Natural killer cell (primary cell): ENCODE data around the gene STARD8. TPM values are rescaled to one million over a fixed set of nuclear protein-coding genes. Genes with fewer than 3 reads are reported as not detected.

Experiments
- ATAC-seq, 3 donors: fragments of 150-1000 bp in 2 of 3; fragments of 200-7000 bp in 1 of 3; cut with Tn5 transposase; 1 replicate in 1 of 3; 2 replicates in 2 of 3; pipeline ENCODE4 v1.10.0; 2021; ENCODE audit warnings: mild to moderate bottlenecking in 2 of 3, moderate library complexity in 2 of 3
- DNase-seq, 2 donors: peaks; one replicate each; pipeline versions ENCODE4 v3.0.0 to v3.0.0-alpha.2; 2013 to 2021; ENCODE audit warnings: mixed read lengths in 1 of 2
- H3K27ac ChIP-seq: one replicate; pipeline ENCODE4 v1.5.1; 2013; ENCODE audit warnings: mild to moderate bottlenecking, low read length
- H3K27me3 ChIP-seq: one replicate; pipeline ENCODE4 v1.6.1; 2013; ENCODE audit warnings: low read length; ENCODE audit not compliant: control insufficient read depth, insufficient read depth
- H3K36me3 ChIP-seq: one replicate; pipeline ENCODE4 v1.6.1; 2013; ENCODE audit warnings: low read length; ENCODE audit not compliant: control insufficient read depth, insufficient read depth
- H3K4me1 ChIP-seq: one replicate; pipeline ENCODE4 v1.6.1; 2013; ENCODE audit warnings: low read length; ENCODE audit not compliant: control insufficient read depth, insufficient read depth
- H3K4me3 ChIP-seq: one replicate; pipeline ENCODE4 v1.5.1; 2013; ENCODE audit warnings: low read length
- H3K9me3 ChIP-seq: one replicate; pipeline ENCODE4 v1.6.1; 2013; ENCODE audit warnings: low read length; ENCODE audit not compliant: control insufficient read depth, insufficient read depth
- H3K27ac Mint-ChIP-seq, 2 donors: one replicate each; pipeline ENCODE4 v1.8.0; 2022; ENCODE audit warnings: mild to moderate bottlenecking in 2 of 2, mixed read lengths in 2 of 2, moderate library complexity in 1 of 2
- H3K27me3 Mint-ChIP-seq, 2 donors: one replicate each; pipeline ENCODE4 v1.8.0; 2022; ENCODE audit warnings: low read depth in 2 of 2, mixed read lengths in 2 of 2
- H3K36me3 Mint-ChIP-seq: one replicate; pipeline ENCODE4 v1.8.0; 2022; ENCODE audit warnings: mixed read lengths
- H3K4me1 Mint-ChIP-seq, 2 donors: one replicate each; pipeline ENCODE4 v1.8.0; 2022; ENCODE audit warnings: mixed read lengths in 2 of 2
- H3K4me3 Mint-ChIP-seq: one replicate; pipeline ENCODE4 v1.8.0; 2022; ENCODE audit warnings: mild to moderate bottlenecking, moderate library complexity, mixed read lengths
- H3K9me3 Mint-ChIP-seq, 2 donors: one replicate each; pipeline ENCODE4 v1.8.0; 2022; ENCODE audit warnings: mixed read lengths in 2 of 2
- WGBS: methylation state at CpG from one replicate; pipeline ENCODE4 v1.1.7; 2013; ENCODE audit warnings: missing lambda C conversion rate; ENCODE audit not compliant: insufficient coverage; 5-methylcytosine and 5-hydroxymethylcytosine counted together
- intact Hi-C: fragments of 100-400 bp; cut with micrococcal nuclease; formaldehyde crosslinking; loops from one replicate; pipeline ENCODE4 v1.14.2; 2022
- total RNA-seq, 4 donors: library from RNA; stranded (reverse); fragments of 120-200 nt in 1 of 4; gene quantifications; one replicate each; pipeline versions ENCODE4 v1.2.3 to v1.2.4, GENCODE V29; 2013 to 2022
- TF ChIP-seq, protein P1 (sequence below): fragments of 200-600 bp; IDR thresholded peaks from one replicate; pipeline ENCODE4 v1.8.0; 2022; ENCODE audit warnings: antibody characterized with exemption

The STARD8 gene
- total RNA-seq, 3 donors from 2014 or later (not counting 1 experiment from before 2014, with no cell fraction given) = 0.97 to 1.3 (median 1.1) TPM

DNA sequence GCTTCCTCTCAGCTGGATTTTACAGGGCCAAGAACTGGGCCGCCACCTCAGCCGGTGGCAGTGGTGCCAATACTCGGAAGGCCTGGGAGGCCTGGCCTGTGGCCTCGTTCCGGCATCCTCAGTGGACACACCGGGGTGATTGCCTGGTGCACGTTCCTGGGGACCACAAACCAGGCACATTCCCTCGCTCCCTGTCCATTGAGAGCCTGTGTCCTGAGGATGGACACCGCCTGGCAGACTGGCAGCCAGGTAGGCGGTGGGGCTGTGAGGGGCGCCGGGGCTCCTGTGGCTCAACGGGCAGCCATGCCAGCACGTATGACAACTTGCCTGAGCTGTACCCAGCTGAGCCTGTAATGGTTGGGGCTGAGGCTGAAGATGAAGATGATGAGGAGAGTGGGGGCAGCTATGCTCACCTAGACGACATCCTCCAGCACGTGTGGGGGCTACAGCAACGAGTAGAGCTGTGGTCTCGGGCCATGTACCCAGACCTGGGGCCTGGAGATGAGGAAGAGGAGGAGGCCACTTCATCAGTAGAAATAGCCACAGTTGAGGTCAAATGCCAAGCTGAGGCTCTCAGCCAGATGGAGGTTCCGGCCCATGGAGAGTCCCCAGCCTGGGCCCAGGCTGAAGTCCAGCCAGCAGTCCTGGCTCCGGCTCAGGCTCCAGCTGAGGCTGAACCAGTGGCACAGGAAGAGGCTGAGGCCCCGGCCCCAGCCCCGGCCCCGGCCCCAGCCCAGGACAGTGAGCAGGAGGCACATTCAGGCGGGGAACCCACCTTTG, 70.4 kb downstream of the STARD8 start:
- Mint-ChIP-seq H3K4me3 (no peak overlapping the region), H3K27me3 (no peaks in the 10 kb centered on the region), H3K36me3 (no peaks in the 10 kb centered on the region), H3K9me3 (no peaks in the 10 kb centered on the region), H3K4me1 (no peaks in the 10 kb centered on the region), H3K27ac (no peak overlapping the region)
- Histone ChIP-seq H3K36me3 (no peaks in the 10 kb centered on the region), H3K27ac (no peak overlapping the region), H3K4me1 (no peaks in the 10 kb centered on the region), H3K27me3 (no peaks in the 10 kb centered on the region), H3K9me3 (no peaks in the 10 kb centered on the region), H3K4me3 (no peak overlapping the region)
- 93% methylated on average over 24 of the region's 24 CpGs for WGBS
- TF ChIP-seq, protein P1, sequence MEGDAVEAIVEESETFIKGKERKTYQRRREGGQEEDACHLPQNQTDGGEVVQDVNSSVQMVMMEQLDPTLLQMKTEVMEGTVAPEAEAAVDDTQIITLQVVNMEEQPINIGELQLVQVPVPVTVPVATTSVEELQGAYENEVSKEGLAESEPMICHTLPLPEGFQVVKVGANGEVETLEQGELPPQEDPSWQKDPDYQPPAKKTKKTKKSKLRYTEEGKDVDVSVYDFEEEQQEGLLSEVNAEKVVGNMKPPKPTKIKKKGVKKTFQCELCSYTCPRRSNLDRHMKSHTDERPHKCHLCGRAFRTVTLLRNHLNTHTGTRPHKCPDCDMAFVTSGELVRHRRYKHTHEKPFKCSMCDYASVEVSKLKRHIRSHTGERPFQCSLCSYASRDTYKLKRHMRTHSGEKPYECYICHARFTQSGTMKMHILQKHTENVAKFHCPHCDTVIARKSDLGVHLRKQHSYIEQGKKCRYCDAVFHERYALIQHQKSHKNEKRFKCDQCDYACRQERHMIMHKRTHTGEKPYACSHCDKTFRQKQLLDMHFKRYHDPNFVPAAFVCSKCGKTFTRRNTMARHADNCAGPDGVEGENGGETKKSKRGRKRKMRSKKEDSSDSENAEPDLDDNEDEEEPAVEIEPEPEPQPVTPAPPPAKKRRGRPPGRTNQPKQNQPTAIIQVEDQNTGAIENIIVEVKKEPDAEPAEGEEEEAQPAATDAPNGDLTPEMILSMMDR = no peak
- DNase-seq = no peak
- ATAC-seq = no peak
- intact Hi-C loops = loop anchor here (10.0 kb wide), 1 partner anchor 523 kb away; no protein-coding TSS in a partner anchor

DNA sequence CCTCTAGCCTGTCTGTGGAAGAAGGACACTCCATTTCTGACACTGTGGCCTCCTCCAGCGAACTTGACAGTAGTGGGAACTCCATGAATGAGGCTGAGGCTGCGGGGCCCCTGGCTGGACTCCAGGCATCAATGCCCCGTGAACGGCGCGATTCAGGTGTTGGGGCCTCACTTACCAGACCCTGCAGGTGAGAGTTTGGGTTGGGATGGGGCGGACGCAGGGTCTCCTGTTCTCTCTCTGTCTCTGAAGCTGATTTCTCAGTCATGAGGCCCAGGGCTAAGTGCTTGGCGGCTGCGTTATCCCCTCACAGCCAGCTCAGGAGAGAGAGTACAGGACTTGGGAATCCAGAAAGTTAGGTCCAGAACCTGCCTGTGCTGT, 71.0 kb downstream of the STARD8 start:
- Histone ChIP-seq H3K4me3 (no peak overlapping the region), H3K4me1 (no peaks in the 10 kb centered on the region), H3K9me3 (no peaks in the 10 kb centered on the region), H3K27me3 (no peaks in the 10 kb centered on the region), H3K27ac (no peak overlapping the region), H3K36me3 (no peaks in the 10 kb centered on the region)
- intact Hi-C loops = loop anchor here (10.0 kb wide), 1 partner anchor 524 kb away; no protein-coding TSS in a partner anchor
- Mint-ChIP-seq H3K27me3 (no peaks in the 10 kb centered on the region), H3K36me3 (no peaks in the 10 kb centered on the region), H3K4me3 (no peak overlapping the region), H3K27ac (no peak overlapping the region), H3K9me3 (no peaks in the 10 kb centered on the region), H3K4me1 (no peaks in the 10 kb centered on the region)
- ATAC-seq (no peak), DNase-seq (no peak)
- 89% methylated on average over 10 of the region's 10 CpGs for WGBS
- TF ChIP-seq, protein P1 = no peak

DNA sequence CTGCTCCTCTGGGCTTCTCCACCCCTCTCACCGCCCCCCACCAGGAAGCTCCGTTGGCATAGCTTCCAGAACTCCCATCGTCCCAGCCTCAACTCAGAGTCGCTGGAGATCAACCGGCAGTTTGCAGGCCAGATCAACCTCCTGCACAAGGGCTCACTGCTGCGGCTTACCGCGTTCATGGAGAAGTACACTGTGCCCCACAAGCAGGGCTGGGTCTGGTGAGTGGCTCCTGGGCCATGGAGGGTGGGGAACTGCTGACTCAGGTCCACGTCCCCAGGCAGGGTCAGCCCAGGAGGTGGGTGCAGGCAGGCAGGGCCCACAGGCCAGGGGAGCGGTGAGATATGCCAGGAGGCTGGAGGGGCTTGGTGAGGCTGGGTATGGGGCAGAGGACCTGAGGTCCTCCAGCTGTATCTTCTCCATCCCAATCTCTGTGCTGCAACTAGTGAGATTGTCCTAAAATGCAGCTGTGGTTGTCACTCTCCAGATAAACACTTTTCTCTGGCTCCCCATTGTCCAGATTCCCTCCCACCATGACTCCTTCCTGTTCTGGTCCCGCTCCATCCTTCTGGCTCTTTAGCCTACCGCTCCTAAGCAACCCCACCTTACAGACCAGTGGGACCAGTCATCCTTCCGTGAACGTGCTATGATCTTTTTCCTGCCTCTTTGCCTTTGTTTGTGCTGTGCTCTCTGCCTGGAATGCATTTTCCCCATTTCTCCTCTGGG, 71.9 kb downstream of the STARD8 start:
- no peak overlapping the region for H3K27ac Mint-ChIP-seq
- Histone ChIP-seq H3K27ac (no peak overlapping the region), H3K9me3 (no peaks in the 10 kb centered on the region), H3K4me3 (no peak overlapping the region), H3K36me3 (no peaks in the 10 kb centered on the region), H3K27me3 (no peaks in the 10 kb centered on the region), H3K4me1 (no peaks in the 10 kb centered on the region)
- DNase-seq (no peak), ATAC-seq (no peak)
- no peak overlapping the region for H3K4me3 Mint-ChIP-seq
- TF ChIP-seq, protein P1 = no peak
- H3K27me3 Mint-ChIP-seq = no peaks in the 10 kb centered on the region
- no peaks in the 10 kb centered on the region for H3K36me3 Mint-ChIP-seq
- no peaks in the 10 kb centered on the region for H3K4me1 Mint-ChIP-seq
- no peaks in the 10 kb centered on the region for H3K9me3 Mint-ChIP-seq
- intact Hi-C loops = loop anchor here (10.0 kb wide), 1 partner anchor 525 kb away; no protein-coding TSS in a partner anchor
- WGBS = 91% methylated on average over 13 of the region's 14 CpGs
